ENCODE data around the gene CYP4F3.
"Not testable (repeated sequence)": the region's sequence is repeated elsewhere in the genome, so short reads cannot be mapped to it uniquely, and the experiment has no call there.

Gene CYP4F3

GRCh38 chr19:15631817-15632216 is 8.9 kb upstream of the CYP4F3 start:
- no peak for DNase-seq

GRCh38 chr19:15633082-15633835 is 7.4 kb upstream of the CYP4F3 start:
- no peak for DNase-seq

- no peak for DNase-seq
These were observed 6.6 kb upstream of the CYP4F3 start for GRCh38 chr19:15634105-15634504.

- DNase-seq, result no peak
These were observed 5.5 kb upstream of the CYP4F3 start for GRCh38 chr19:15635016-15635805.

GRCh38 chr19:15636026-15636425 is 4.7 kb upstream of the CYP4F3 start:
- DNase-seq, result no peak

- DNase-seq, result no peak
These were observed 1.1 kb upstream of the CYP4F3 start for GRCh38 chr19:15639596-15639995.

- DNase-seq, result no peak
These were observed 354 bp downstream of the CYP4F3 start for GRCh38 chr19:15640904-15641597.

GRCh38 chr19:15641901-15642491 is 1.3 kb downstream of the CYP4F3 start:
- no peak for DNase-seq

GRCh38 chr19:15642807-15643206 is 2.1 kb downstream of the CYP4F3 start:
- no peak for DNase-seq

GRCh38 chr19:15643387-15643786 is 2.7 kb downstream of the CYP4F3 start:
- no peak for DNase-seq

- DNase-seq, result no peak
These were observed 3.5 kb downstream of the CYP4F3 start for GRCh38 chr19:15644066-15644741.

GRCh38 chr19:15644816-15645215 is 4.1 kb downstream of the CYP4F3 start:
- no peak for DNase-seq

GRCh38 chr19:15649526-15649925 is 8.8 kb downstream of the CYP4F3 start:
- no peak for DNase-seq

GRCh38 chr19:15650123-15650522 is 9.4 kb downstream of the CYP4F3 start:
- DNase-seq, result not testable (repeated sequence)

GRCh38 chr19:15651791-15652190 is 11.1 kb downstream of the CYP4F3 start:
- DNase-seq, result no peak

GRCh38 chr19:15652559-15653278 is 12.0 kb downstream of the CYP4F3 start:
- no peak for DNase-seq

- DNase-seq, result no peak
These were observed 15.8 kb downstream of the CYP4F3 start for GRCh38 chr19:15656467-15656866.

- no peak for DNase-seq
These were observed 22.6 kb downstream of the CYP4F3 start for GRCh38 chr19:15663247-15663646.

- no peak for DNase-seq
These were observed 25.5 kb downstream of the CYP4F3 start for GRCh38 chr19:15666186-15666585.

- DNase-seq, result no peak
These were observed 26.2 kb downstream of the CYP4F3 start for GRCh38 chr19:15666883-15667282.

GRCh38 chr19:15669440-15669839 is 28.7 kb downstream of the CYP4F3 start:
- no peak for DNase-seq

GRCh38 chr19:15669891-15670290 is 29.2 kb downstream of the CYP4F3 start:
- DNase-seq, result no peak
